ENCODE measurements around the gene GPR22.

The GPR22 gene

DNA sequence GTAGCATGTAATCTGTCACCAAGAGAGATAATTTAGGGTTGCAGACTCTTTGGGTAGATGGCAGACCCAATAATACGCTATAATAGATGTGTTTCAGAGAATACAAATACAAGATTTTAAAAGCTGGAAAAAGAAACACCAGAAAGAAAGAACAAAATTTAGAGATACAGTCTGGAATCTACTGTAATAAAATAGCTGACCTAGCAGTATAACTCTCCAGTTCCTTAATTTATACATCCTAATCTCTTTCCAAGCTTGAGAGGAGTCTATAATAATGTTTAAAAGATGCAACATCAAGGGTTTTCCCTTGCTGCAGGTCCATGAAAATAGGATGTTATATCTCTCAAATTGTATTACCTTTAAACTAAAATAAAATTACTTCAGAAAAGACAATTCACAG, 27.2 kb upstream of the GPR22 start:
- H3K79me2 ChIP-seq (ENCODE audit: insufficient read depth, low read depth): no peaks in the 10 kb centered on the region
- H3K4me3 ChIP-seq (IDR thresholded peaks at IDR 0.05; ENCODE audit: insufficient read depth, low read depth, low read length): no peak overlapping the region
- H2AFZ ChIP-seq (ENCODE audit: low read depth): no peak overlapping the region
- H3K27ac ChIP-seq: no peak overlapping the region
- no peaks in the 10 kb centered on the region for H4K20me1 ChIP-seq (ENCODE audit: insufficient read depth)
- H3K36me3 ChIP-seq (ENCODE audit: insufficient read depth): no peaks in the 10 kb centered on the region
- TF ChIP-seq, protein P1, sequence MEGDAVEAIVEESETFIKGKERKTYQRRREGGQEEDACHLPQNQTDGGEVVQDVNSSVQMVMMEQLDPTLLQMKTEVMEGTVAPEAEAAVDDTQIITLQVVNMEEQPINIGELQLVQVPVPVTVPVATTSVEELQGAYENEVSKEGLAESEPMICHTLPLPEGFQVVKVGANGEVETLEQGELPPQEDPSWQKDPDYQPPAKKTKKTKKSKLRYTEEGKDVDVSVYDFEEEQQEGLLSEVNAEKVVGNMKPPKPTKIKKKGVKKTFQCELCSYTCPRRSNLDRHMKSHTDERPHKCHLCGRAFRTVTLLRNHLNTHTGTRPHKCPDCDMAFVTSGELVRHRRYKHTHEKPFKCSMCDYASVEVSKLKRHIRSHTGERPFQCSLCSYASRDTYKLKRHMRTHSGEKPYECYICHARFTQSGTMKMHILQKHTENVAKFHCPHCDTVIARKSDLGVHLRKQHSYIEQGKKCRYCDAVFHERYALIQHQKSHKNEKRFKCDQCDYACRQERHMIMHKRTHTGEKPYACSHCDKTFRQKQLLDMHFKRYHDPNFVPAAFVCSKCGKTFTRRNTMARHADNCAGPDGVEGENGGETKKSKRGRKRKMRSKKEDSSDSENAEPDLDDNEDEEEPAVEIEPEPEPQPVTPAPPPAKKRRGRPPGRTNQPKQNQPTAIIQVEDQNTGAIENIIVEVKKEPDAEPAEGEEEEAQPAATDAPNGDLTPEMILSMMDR (conservative IDR thresholded peaks at IDR 0.05; ENCODE audit: low read depth, low read length): no peak
- no peak overlapping the region for H3K9ac ChIP-seq
- H3K27me3 ChIP-seq (ENCODE audit: insufficient read depth, low read depth): no peaks in the 10 kb centered on the region
- H3K4me1 ChIP-seq (ENCODE audit: low read depth, poor library complexity, severe bottlenecking): peaks cover 6% of the 10 kb centered on the region
- H3K4me2 ChIP-seq: no peak overlapping the region

DNA sequence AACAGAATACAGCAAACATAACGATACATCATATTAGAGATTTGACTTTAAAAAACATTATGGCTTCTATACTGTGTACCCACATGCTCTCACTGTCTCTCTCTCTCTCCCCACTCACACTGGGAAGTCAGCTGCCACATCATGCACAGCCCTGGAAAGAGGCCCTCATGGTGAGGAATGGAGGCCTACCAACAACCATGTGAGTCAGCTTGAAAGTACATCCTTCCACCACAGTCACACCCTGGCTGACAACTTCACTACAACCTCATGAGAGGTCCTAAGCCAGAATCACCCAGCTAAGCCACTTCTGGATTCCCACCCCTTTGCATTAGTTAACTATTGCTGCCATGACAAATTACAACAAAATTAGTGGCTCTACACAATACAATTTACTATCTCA, 23.3 kb upstream of the GPR22 start:
- Histone ChIP-seq H3K4me2 (no peak overlapping the region), H3K4me3 (IDR thresholded peaks at IDR 0.05; ENCODE audit: insufficient read depth, low read depth, low read length) (no peak overlapping the region), H3K27me3 (ENCODE audit: insufficient read depth, low read depth) (no peaks in the 10 kb centered on the region), H3K4me1 (ENCODE audit: low read depth, poor library complexity, severe bottlenecking) (peaks cover 6% of the 10 kb centered on the region), H3K79me2 (ENCODE audit: insufficient read depth, low read depth) (no peaks in the 10 kb centered on the region), H3K9ac (no peak overlapping the region), H4K20me1 (ENCODE audit: insufficient read depth) (no peaks in the 10 kb centered on the region), H2AFZ (ENCODE audit: low read depth) (no peak overlapping the region), H3K36me3 (ENCODE audit: insufficient read depth) (no peaks in the 10 kb centered on the region), H3K27ac (no peak overlapping the region)
- TF ChIP-seq, protein P1 (conservative IDR thresholded peaks at IDR 0.05; ENCODE audit: low read depth, low read length): no peak

DNA sequence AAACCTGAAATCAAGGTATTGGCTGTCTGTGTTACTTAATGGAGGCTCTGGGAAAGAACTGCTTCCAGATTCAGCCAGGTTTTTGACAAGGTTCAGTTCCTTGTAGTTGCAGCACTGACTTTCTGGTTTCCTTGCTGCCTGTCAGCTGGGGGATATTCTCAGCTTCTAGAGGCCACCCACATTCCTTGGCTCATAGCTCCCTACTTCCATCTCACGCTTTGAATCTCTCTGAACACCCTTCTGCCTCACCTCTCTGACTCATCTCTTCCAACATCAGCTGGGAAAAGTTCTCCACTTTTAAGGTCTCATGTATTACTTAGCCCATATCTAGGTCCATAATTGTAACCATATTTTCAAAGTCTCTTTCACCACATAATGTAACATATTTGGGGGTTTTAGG, 22.9 kb upstream of the GPR22 start:
- Histone ChIP-seq H3K27ac (no peak overlapping the region), H2AFZ (ENCODE audit: low read depth) (no peak overlapping the region), H3K27me3 (ENCODE audit: insufficient read depth, low read depth) (no peaks in the 10 kb centered on the region), H3K4me2 (no peak overlapping the region), H3K79me2 (ENCODE audit: insufficient read depth, low read depth) (no peaks in the 10 kb centered on the region), H3K9ac (no peak overlapping the region), H3K4me3 (IDR thresholded peaks at IDR 0.05; ENCODE audit: insufficient read depth, low read depth, low read length) (no peak overlapping the region), H4K20me1 (ENCODE audit: insufficient read depth) (no peaks in the 10 kb centered on the region), H3K36me3 (ENCODE audit: insufficient read depth) (no peaks in the 10 kb centered on the region), H3K4me1 (ENCODE audit: low read depth, poor library complexity, severe bottlenecking) (peaks cover 2% of the 10 kb centered on the region)
- TF ChIP-seq, protein P1 (conservative IDR thresholded peaks at IDR 0.05; ENCODE audit: low read depth, low read length): no peak

DNA sequence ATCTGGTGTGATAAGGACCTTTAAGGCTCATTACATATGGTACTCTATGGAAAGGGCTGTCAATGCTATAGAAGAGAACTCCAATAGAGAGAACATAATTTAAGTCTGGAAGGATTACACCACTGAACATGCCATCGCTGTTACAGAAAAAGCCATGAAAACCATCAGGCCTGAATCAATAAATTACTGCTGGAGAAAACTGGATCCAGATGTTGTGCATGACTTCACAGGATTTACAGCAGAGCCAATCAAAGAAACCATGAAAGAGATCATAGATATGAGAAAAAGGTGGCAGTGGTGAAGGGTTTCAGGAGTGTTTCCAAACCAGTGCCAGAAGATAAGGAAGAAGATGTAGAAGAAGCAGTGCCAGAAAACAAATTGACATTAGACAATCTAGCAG, 18.9 kb upstream of the GPR22 start:
- Histone ChIP-seq H3K4me1 (ENCODE audit: low read depth, poor library complexity, severe bottlenecking) (peaks cover 6% of the 10 kb centered on the region), H3K27me3 (ENCODE audit: insufficient read depth, low read depth) (no peaks in the 10 kb centered on the region), H3K27ac (no peak overlapping the region), H3K9ac (no peak overlapping the region), H3K79me2 (ENCODE audit: insufficient read depth, low read depth) (no peaks in the 10 kb centered on the region), H3K4me2 (no peak overlapping the region), H4K20me1 (ENCODE audit: insufficient read depth) (no peaks in the 10 kb centered on the region), H3K4me3 (IDR thresholded peaks at IDR 0.05; ENCODE audit: insufficient read depth, low read depth, low read length) (no peak overlapping the region), H3K36me3 (ENCODE audit: insufficient read depth) (no peaks in the 10 kb centered on the region), H2AFZ (ENCODE audit: low read depth) (no peak overlapping the region)
- TF ChIP-seq, protein P1 (conservative IDR thresholded peaks at IDR 0.05; ENCODE audit: low read depth, low read length): no peak
